GM20431 (cell line): ENCODE results near the gene TAS2R60.
"Not testable (repeated sequence)": the region's sequence is repeated elsewhere in the genome, so short reads cannot be mapped to it uniquely, and the experiment has no call there.

Source experiments
- in situ Hi-C: fragments of 300-500 bp; cut with MseI, MboI; formaldehyde crosslinking; loops from one replicate; pipeline ENCODE4 v1.15.0; 2020; ENCODE audit warnings: low sequenced_read_pairs; ENCODE audit not compliant: unreplicated experiment

Gene TAS2R60

GRCh38 chr7:143460271-143460979 is 17.2 kb downstream of the TAS2R60 start:
- in situ Hi-C loops = no loop called here

DNA sequence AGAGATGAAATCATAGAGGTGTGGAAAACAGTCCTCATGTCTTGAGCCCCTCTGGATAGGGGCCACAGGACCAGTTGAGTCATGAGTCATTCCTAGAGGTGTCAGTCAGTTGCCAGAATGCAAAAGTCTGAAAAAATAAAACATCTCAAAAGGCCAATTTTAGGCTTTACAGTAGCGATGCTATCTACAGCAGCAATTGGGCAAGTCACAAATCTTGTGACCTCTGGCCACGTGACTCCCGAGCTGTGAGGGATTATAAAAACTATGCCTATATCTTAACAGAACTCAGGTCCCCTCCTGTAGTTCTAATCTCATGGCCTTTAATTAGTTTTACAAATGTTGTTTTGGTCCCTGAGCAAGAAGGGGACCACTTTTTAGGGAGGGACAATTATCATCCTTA is 18.8 kb downstream of the TAS2R60 start:
- in situ Hi-C loops = no loop called here

DNA sequence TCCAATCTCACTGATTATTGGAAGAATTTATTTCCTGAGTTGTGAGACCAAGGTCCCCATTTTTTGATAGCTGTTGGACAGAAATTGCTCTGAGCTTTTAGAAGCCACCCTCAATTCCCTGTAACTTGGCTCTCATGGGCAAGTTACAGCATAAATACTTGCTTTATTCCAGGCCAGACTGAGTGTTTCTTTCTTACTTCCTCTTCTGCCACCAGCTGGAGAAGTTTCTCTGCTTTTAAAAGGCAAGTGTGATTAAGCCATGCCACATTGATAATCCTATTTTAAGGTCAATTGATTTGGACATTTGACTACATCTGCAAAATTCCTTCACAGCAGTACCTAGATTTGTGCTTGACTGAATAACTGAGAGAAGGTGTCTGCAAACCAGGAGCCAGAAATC is 20.3 kb downstream of the TAS2R60 start:
- in situ Hi-C loops = no loop called here

- in situ Hi-C loops = no loop called here
These were observed 20.7 kb downstream of the TAS2R60 start for GRCh38 chr7:143463957-143464356.

- in situ Hi-C loops = no loop called here
These were observed 24.5 kb downstream of the TAS2R60 start for GRCh38 chr7:143467724-143468123.

GRCh38 chr7:143472071-143472689 is 28.9 kb downstream of the TAS2R60 start:
- in situ Hi-C loops = not testable (repeated sequence)

GRCh38 chr7:143477501-143478150 is 34.4 kb downstream of the TAS2R60 start, which contains the start of gene TAS2R41:
Gene TAS2R41 (plus strand): TSS chr7:143477873. CDS start chr7:143477873, 0 bp downstream.
- in situ Hi-C loops = no loop called here

- in situ Hi-C loops = no loop called here
These were observed 36.0 kb downstream of the TAS2R60 start for GRCh38 chr7:143479055-143479766.

DNA sequence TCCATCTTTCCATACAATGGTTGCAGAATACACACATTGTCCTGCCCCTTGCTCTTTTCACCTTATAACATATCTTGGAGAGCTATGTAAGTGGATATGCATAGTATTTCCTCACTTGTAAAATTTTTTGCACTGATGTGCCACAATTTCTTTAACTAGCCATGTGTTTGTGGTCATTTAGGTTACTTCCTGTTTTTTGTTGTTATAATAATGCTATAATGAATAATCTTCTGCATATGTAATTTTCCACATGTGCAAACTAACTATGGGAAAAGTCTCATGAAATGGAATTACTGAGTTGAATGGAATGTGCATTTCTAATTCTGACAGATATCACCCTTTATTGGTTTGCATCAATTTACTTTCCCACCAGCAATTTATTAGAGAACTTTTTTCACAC is 37.2 kb downstream of the TAS2R60 start:
- in situ Hi-C loops = no loop called here

DNA sequence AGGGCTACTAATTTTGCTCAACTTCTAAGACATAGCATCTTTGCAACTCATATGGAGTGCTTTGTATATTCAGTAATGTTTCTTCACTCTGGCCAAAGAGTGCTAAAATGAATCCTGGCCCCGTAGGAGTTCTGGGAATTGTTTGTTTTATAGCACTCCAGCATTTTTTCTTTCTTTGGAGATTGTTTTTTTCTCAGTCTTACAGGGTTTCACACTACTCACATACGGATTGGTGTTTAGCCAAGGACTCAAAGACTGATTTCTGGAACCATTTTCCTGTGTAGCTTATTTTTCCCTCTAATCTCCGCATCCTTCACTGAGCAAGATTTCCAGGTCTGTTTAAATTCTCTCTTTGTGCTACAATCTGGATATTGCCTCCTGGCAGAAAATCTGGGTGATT is 40.9 kb downstream of the TAS2R60 start:
- in situ Hi-C loops = no loop called here

DNA sequence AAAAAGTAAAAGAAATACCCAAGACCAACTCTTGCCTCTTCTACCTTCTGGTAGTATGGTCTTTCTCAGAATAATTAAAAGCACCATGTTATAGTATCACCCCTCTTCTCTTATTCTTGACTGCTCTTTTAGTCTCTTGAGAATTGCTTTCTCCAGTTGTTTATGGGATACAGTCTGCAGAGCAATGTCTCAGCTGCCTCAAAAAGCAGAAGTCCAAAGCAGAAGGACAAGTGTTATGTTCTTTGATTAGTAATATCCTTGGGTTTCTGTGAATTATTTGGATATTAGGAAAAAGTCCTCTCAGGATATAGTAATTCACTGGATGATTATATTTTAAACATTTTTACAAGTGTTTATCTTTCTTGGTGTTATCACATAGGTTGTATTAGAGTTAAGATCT is 41.8 kb downstream of the TAS2R60 start:
- in situ Hi-C loops = no loop called here

- in situ Hi-C loops = no loop called here
These were observed 42.2 kb downstream of the TAS2R60 start for GRCh38 chr7:143485500-143485899.

DNA sequence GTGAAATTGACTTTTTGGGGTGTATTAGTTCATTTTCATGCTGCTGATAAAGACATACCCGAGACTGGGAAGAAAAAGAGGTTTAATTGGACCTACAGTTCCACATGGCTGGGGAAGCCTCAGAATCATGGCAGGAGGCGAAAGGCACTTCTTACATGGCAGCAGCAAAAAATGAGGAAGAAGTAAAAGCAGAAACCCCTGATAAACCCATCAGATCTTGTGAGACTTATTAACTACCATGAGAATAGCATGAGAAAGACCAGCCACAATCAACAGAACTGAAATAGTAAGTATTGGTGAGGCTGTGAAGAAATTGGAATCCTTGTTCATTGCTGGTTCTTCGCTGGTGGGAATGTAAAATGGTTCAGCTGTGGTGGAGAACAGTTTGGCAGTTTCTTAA is 43.0 kb downstream of the TAS2R60 start:
- in situ Hi-C loops = not testable (repeated sequence)

DNA sequence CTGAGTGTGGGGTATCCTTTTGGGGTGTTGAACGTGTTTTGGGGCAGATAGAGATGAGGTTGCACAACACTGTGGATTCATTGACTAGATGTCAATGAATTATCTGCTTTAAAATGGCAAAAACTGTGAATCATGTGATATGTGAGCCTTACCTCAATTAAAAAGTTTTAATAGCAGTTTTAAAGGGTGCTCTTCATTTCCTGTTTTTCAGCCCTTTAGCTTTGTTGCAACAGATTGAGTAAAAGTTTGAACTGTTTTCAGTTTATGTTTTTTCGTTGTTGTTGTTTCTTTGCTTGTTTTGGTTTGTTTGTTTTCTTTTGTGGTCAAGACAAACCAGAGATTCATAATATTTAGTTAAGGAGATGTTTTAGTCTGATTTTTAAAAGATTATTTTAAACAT is 43.8 kb downstream of the TAS2R60 start:
- in situ Hi-C loops = no loop called here

DNA sequence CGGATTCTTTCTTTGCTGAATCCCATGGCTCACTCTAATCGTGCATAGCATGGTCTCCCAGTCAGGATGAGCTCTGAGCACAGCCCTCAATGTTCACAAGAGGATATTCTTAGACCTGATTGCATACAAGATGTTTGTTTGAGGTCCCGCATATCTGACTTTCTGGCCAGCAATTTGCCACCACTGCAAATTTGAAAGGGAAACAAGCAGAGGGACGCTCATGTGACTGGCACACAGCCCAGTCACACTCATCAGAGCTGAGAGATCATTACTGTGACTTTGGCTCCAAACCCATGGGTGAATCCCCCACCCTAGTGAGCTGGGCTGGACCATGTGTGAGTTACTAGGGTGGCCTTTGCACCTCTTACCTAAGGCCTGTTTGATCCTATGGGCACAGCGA is 44.3 kb downstream of the TAS2R60 start:
- in situ Hi-C loops = no loop called here

DNA sequence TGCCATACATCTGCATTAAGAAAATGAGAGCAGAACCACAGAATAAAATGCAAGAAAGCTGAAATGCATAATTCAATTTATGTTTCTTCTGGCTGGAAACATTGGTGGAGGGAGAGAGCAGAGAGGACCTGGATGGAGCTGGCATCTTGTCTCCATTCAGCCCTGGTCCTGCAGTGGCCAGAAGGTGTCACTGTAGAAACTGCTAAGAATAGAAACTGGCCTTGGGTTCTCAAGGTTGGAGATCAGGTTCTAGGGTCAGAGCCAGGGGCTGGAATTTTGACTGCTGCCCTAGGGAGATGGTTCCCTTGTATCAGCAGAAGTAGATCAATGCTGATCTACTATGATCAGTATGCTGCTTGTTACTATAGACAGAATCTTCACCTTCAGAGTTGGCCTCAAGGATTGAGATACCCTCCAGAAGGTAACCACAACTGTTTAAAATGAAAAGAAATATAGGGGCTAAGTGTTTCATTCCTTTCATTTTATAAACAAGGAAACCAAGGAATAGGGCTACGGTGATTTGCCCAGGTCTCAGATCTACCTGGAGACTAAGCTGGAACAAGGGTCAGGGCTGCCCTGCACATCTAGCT is 47.6 kb downstream of the TAS2R60 start:
- in situ Hi-C loops = no loop called here

DNA sequence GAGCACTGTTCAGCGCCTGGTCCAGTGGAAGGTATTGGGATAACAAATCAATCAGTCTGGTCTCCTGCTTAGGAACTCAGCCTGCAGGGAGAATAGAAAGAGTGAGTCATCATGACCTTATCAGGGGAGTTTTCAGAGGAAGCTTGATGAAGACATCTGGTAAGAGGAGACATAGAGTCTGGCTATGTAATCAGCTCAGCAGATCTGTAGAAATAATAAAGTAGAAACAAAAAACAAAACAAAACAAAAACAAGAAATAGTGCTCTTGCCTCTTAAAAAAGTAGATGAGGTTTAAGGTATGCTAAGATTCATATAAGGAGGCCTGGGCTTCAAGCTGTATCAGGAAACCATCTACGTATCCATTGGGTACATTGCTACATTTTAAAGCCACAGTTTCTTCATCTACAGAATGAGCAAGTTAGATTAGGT is 48.8 kb downstream of the TAS2R60 start:
- in situ Hi-C loops = no loop called here

DNA sequence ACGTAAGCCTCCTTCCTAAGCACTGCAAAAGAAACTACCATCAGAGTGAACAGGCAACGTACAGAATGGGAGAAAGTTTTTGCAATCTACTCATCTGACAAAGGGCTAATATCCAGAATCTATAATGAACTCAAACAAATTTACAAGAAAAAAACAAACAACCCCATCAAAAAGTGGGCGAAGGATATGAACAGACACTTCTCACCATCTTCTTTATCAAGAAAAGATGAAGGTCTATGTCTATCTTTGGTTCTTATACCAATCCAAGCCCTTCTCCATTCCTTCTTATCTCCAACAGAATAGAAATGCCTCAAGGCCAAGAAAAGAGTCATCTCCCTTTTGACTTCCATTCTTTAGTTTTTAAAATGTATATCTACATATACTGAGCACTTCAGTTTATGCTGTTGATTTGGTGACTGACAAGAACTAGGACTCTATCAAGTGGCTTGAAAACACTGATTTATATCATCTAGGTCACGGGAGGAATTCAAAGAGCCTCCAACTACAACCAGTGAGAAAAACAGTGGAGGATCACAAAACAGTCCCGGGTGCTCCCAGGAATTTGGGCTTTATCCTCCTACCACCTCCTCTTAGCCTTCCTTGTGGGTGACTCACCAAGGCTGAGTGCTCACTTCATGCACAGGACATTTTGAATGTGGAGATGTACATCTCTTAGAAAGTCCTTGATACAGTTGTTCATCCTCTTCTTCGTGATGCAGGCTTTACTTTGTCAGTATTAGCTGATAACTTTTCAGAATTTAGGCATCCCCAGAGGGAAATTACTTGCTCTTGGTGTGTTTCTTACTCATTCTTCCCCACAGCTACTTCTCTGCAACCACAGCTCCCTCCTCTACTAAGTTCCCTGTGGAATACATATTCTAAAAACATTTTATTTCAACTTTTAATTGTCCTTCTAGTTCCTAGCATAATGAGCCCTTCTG is 49.8 kb downstream of the TAS2R60 start:
- in situ Hi-C loops = no loop called here

GRCh38 chr7:143493751-143494150 is 50.5 kb downstream of the TAS2R60 start:
- in situ Hi-C loops = no loop called here
